A673 (cell line): ENCODE data around the gene CPB1.

Experiments used
- CTCF ChIP-seq: fragments of 300-800, 200-600 bp; sonication (generic); conservative IDR thresholded peaks from 2 replicates; pipeline ENCODE4 v1.5.1; 2017; ENCODE audit warnings: low read depth, mild to moderate bottlenecking, antibody characterized with exemption, low read length, moderate library complexity, mixed read lengths
- EZH2 ChIP-seq: fragments of 200-600 bp; sonication (generic); IDR thresholded peaks from 2 replicates; pipeline ENCODE4 v1.6.1; 2017; ENCODE audit warnings: borderline replicate concordance, low read depth, mild to moderate bottlenecking, mixed read lengths, antibody characterized with exemption, low read length; ENCODE audit not compliant: poor library complexity, severe bottlenecking

DNA sequence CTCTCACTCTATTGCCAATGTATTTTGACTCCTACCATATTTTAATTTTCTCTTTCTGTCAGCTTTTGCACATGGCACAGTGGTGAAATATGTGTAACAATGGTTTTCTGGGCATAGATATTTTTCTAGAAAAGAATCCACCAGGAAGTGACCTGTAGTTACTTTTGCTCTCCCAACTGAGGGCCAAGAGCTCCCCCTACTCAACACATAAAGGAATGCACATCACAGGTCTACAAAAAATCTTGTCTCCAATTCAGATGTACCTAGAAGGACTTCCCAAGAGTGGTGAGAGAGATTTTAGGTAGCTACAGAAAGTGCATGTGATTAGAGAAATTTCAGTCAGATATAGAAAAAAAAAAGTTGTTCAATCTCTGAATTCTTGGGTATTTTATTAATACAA is 53.1 kb downstream of the CPB1 start:
- TF ChIP-seq CTCF (peak; percentile 34), EZH2 (no peak)
